GM21381 (cell line): Measurements from ENCODE around the gene CTIF.
"Not testable (repeated sequence)": the region's sequence is repeated elsewhere in the genome, so short reads cannot be mapped to it uniquely, and the experiment has no call there.

ENCODE experiments used
- ATAC-seq: cut with Tn5 transposase; IDR thresholded peaks from one replicate; pipeline ENCODE4 v1.9.1; 2021; ENCODE audit warnings: mild to moderate bottlenecking, moderate library complexity; ENCODE audit not compliant: unreplicated experiment

CTIF gene

GRCh38 chr18:48811401-48811800 lies 272.6 kb downstream of the CTIF start:
- no peak for ATAC-seq

GRCh38 chr18:48811977-48812451 lies 273.2 kb downstream of the CTIF start:
- not testable (repeated sequence) for ATAC-seq

- ATAC-seq: no peak
These were observed 274.5 kb downstream of the CTIF start for GRCh38 chr18:48813321-48813720.

DNA sequence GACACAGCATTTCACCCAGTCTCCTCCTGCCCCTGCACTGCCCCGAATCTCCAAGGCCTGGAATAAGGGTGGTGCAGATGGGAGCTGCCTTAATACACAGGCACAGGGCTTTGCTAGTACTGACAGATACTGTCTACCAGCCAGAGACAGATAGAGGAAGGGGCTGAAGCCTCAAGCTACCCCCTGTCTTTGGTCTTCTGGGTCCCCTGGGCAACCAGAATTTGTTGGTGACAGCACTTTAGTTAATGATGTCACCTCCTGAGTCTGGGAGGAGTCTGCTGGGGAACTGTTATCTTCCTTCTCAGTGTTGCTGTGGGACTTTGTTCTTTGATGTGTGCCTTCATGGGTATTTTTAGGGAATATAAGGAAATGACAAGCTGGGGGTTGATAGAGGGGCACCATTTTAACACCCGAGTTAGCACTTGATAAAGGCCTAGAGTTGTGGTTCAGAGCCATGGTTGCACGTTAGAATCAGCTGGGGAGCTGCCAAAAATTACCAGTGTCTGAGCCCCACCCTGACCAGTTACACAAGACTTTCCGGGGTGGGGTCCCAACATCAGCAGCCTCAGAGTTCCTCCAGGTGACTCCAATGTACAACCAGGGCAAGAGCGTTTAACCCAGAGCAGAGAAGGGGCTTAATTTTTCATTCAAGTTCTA lies 275.1 kb downstream of the CTIF start:
- ATAC-seq: no peak

DNA sequence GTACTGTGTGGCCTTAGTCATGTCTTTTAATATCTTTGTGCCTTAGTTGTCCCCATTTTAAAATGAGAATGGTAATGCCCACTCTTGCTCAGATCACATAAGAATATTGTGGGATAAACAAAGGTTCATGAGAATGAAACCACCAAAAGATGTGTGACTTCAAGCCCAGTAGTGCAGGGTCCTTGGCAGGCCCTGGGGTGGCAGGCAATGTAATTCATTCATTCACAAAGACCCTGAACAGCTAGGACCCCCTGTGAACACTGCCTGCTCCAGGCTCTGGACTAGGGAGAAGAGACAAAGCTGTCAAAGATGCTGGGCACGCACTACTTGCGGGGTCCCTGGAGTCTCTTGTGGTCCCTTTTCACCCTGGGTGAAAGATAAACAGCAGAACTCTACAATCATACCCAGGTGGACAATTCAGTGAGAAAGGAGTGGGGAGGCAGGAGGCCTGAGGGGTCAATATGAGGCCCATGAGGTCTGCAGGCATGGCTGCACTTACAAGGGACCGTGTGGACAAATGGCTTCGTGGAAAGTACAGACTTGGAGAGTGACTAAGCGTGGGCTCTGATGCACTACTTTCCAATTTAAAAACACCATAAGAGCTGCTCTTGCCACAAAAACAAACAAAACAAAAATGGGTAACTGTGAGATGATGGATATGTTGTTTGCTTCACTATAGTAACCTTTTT lies 275.8 kb downstream of the CTIF start:
- no peak for ATAC-seq

DNA sequence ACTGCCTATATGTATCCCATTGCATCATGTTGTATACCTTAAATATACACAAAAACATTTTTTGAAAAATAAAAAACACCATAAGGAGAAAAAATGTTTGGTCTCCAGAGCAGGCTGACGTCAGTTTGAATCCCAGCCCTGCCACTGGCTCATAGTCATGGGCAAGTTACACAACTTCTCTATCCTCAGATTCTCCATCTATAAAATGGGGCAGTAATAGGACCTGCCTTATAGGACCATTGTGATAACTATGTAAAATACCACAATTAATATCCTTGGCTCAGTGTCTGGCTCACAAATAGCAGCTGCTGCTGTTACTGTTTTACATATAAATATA lies 276.3 kb downstream of the CTIF start:
- ATAC-seq: no peak

DNA sequence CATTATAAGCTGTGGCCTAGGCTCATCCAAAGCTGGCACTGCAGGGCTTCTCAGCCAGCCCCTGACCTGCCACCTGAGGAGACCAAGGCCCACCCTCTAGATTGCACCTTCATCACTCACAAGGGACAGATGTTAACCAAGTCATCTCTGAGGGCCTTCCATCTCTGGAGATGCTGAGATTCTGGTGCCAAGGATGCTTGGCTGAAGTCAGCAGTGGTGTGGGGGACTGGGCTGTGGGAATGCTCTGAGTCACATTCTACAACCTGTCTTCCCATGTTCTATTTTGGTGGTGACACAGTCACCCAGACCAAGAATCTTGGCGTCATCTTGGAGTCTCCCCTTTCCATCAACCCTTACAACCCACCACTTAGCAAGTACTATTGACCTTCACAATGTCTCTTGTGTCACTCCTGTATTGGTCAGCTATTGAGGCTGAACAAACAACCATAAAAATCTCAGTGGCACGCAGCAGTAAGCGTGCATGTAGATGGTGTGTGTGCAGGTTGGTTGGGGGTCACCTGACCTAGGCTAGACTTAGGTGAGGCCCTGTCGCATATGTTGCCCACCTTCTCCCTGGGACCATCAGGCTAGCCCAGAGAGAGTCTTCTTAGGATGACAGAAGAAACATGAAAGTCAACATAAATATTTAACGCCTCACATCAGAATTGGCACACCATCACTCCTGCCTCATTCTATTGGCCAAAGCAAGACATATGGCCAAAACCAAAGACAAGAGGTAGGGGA lies 276.9 kb downstream of the CTIF start:
- no peak for ATAC-seq

DNA sequence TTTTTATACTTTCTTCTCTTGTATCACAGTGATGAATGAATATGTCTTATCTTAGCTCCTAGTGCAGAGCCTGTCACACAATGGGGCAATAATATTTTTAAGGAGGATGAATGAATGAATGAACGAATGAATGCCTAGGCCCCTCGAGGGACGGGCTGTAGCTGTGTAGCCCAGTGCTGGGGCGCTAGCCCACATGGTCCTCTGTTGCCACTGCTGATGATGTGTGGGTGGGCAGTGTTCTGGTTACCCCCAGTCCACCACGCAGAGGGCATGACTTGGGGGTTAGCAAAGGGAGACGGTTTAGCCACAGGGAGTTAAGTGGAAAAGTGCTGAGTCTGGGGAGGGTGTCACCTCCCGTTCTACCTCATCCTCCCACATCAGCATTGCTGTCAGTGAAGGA lies 277.7 kb downstream of the CTIF start:
- ATAC-seq: no peak

DNA sequence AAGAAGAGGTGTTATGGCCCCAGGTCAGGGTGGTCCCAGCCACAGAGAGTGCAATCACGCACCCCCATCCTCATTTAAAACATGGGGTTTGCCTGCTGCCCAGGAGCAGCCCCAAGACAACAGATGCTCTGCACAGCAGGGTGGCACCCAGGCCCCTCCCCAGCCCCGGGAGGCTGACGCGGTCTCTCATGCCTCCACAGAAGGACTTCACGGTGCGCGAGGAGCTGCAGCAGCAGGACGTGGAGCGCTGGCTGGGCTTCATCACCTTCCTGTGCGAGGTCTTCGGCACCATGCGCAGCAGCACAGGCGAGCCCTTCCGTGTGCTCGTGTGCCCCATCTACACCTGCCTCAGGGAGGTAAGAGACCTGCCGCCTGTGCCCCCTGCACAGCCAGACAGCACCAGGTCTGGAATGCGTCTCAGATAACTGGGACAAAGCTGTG lies 278.2 kb downstream of the CTIF start:
- no peak for ATAC-seq

- no peak for ATAC-seq
These were observed 279.8 kb downstream of the CTIF start for GRCh38 chr18:48818329-48819254.

- ATAC-seq: no peak
These were observed 280.4 kb downstream of the CTIF start for GRCh38 chr18:48819276-48819675.

- no peak for ATAC-seq
These were observed 281.1 kb downstream of the CTIF start for GRCh38 chr18:48819781-48820482.

- peak; percentile 91 for ATAC-seq
These were observed 281.8 kb downstream of the CTIF start for GRCh38 chr18:48820483-48821250.

GRCh38 chr18:48821251-48821590 lies 282.4 kb downstream of the CTIF start:
- peak; percentile 9 for ATAC-seq

DNA sequence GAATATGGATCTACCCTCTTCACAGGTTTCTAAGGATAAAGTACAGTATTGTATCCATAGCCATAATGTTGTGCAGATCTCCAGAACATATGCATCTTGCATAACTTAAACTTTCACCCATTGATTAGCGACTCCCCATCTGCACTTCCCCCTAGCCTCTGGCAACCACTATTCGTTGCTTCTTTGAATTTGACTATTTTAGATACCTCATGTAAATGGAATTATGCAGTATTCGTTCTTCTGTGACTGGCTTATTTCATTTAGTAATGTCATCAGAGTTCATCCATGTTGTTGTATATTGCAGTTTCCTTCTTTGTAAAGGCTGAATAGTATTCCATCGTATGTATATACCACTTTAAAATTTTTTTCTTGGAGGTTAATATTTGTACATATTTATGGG lies 283.0 kb downstream of the CTIF start:
- no peak for ATAC-seq

GRCh38 chr18:48824231-48824970 lies 285.6 kb downstream of the CTIF start:
- ATAC-seq: no peak

DNA sequence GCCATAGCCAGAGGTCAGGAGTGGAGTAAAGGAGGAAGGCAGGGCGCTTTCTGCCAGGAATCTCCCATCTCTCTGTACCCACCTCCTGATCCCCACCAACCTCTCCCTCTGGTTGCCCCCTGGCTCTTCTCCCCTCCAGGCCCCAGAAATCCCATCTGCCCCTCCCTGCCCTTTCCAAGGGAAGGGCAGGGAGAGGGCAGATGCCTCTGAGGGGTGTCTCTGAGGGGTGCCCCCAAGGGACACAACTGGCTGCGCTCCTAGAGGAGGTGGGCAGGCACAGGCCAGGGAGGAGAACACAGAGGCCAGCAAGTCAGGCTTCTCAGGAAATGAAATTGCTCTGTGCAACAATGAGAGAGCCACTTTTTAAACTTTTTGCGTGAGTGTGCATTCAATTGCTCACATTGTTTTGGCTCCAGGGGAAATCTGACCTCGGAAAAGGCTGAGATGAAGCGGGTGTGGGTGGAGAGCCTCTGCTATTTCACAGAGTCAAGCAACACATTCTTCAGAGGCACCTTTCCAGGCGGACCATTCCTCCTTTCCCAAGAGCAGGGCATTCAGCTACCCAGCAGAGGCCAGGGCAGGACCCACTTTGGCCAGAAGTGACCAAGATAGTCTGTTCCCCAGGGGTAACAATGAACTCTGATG lies 286.4 kb downstream of the CTIF start:
- ATAC-seq: no peak

DNA sequence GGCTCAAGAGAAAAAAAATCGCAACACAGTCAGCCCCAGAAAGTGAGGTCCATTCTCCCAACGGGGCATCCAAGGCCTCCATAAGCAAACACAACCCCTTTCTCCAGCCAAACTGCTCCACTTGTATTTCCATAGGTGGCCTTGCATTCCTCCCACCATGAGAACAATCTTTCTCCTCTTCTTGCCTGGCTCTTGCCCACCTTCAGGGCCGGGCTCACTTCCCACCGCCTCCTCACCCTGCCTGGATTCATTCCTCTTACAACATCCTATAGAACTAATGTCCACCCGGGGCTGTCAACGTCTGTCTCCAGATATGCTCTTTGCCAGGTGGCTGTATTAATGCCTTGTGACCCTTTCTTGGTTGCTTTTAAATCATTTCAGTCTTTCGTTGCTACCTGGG lies 287.4 kb downstream of the CTIF start:
- no peak for ATAC-seq
